ENCODE data around the gene AZIN2. TPM values are rescaled to one million over a fixed set of nuclear protein-coding genes. Genes with fewer than 3 reads are reported as not detected.

The AZIN2 gene
- total RNA-seq, 1 experiment from 2014 or later = 2.4 TPM

- no peaks in the 10 kb centered on the region for H3K4me1 ChIP-seq (ENCODE audit: control insufficient read depth, insufficient read depth, low read length)
- no peak for TF ChIP-seq POLR2AphosphoS5 (IDR thresholded peaks at IDR 0.05; ENCODE audit: low read depth, low read length)
- TF ChIP-seq, protein P1, sequence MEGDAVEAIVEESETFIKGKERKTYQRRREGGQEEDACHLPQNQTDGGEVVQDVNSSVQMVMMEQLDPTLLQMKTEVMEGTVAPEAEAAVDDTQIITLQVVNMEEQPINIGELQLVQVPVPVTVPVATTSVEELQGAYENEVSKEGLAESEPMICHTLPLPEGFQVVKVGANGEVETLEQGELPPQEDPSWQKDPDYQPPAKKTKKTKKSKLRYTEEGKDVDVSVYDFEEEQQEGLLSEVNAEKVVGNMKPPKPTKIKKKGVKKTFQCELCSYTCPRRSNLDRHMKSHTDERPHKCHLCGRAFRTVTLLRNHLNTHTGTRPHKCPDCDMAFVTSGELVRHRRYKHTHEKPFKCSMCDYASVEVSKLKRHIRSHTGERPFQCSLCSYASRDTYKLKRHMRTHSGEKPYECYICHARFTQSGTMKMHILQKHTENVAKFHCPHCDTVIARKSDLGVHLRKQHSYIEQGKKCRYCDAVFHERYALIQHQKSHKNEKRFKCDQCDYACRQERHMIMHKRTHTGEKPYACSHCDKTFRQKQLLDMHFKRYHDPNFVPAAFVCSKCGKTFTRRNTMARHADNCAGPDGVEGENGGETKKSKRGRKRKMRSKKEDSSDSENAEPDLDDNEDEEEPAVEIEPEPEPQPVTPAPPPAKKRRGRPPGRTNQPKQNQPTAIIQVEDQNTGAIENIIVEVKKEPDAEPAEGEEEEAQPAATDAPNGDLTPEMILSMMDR (IDR thresholded peaks at IDR 0.05) = peak; percentile 78
- H3K9me3 ChIP-seq (ENCODE audit: control insufficient read depth, insufficient read depth, low read depth, low read length) = no peaks in the 10 kb centered on the region
- POLR2A ChIA-PET = no interaction called here
- intact Hi-C loops (cut with micrococcal nuclease; ENCODE audit: unreplicated experiment) (no loop called here), in situ Hi-C loops (cut with HindIII; ENCODE audit: low pct_unique_long_range_greater_than_20kb, low sequenced_read_pairs) (no loop called here)
- DNase-seq (ENCODE audit: low read depth, low spot score) = no peak
- BruUV-seq (replicated peaks) = no TSS peak
- no peaks in the 10 kb centered on the region for H3K36me3 ChIP-seq (ENCODE audit: control insufficient read depth, insufficient read depth, low read length)
- H3K27me3 ChIP-seq (ENCODE audit: control insufficient read depth, insufficient read depth, low read length) = no peaks in the 10 kb centered on the region
- no peak overlapping the region for H3K4me3 ChIP-seq (ENCODE audit: low read depth in 2 of 2, low read length in 2 of 2)
- CTCF ChIA-PET = interaction anchor here (0.6 to 0.9 kb wide), 3 partner anchors 11 to 306 kb away, joined by 3 to 14 read pairs (median 3); no protein-coding TSS in a partner anchor
- peak; percentile 46; the same call in 1 of the 2 replicates for ATAC-seq
- no peak overlapping the region for H3K27ac ChIP-seq (ENCODE audit: low read length)
Observed at GRCh38 chr1:33137800-33138199, 56.8 kb downstream of the AZIN2 start.

DNA sequence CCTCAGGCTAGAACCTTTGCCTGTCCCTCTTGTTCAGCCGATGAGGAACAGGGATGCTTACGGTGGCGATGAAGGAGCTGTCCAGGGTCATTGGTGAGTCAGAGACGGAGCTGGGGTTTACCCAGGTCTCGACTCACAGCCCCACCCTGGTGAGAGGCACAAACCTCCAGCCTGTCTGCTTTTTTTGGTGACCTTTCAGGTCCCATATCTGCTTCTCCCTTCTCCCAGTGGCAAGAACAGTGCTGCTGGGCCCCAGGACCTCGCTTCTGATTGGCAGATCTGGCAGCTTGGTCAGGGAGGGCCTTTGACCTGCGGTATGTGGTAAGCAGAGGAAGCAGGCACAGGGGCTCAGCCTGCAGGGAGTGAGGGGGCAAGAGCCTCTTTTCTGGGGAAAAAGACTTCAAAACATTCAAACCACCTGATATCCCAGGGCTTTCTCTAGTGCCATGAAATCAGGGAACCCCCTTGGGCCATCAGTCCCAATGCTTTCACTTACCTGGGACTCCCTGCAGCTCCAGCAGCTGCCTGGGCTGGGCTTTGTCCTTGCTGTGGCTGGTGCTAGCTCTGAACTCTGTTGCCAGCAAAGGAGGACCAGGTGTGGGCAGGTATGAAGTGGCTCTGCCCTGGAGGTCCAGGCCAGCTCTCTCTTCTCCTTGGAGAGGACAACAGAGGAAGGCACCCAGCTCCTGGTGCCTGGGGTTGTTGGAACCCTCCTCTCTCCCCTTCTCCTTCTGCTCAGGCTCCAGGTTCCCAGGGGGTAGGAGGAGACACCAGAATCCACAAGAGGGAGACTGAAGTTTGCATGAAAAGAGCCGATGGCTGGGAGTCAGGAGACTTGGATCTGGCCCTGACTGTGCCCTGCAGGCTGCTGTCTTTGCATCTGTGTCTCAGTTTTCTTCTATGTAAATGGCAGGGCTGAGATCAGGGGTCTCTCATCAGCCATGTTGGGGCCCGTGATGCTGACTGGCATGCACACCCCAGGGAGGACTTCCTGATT lies 59.5 kb downstream of the AZIN2 start:
- ChIA-PET CTCF (interaction anchor here (0.6 kb wide), 1 partner anchor 101 kb away, joined by 3 read pairs; no protein-coding TSS in a partner anchor), POLR2A (no interaction called here)
- intact Hi-C loops (cut with micrococcal nuclease; ENCODE audit: unreplicated experiment) (no loop called here), in situ Hi-C loops (cut with HindIII; ENCODE audit: low pct_unique_long_range_greater_than_20kb, low sequenced_read_pairs) (no loop called here)
- peak; percentile 32 for ATAC-seq
- Histone ChIP-seq H3K27me3 (ENCODE audit: control insufficient read depth, insufficient read depth, low read length) (no peaks in the 10 kb centered on the region), H3K9me3 (ENCODE audit: control insufficient read depth, insufficient read depth, low read depth, low read length) (no peaks in the 10 kb centered on the region), H3K36me3 (ENCODE audit: control insufficient read depth, insufficient read depth, low read length) (no peaks in the 10 kb centered on the region), H3K4me1 (ENCODE audit: control insufficient read depth, insufficient read depth, low read length) (no peaks in the 10 kb centered on the region), H3K4me3 (ENCODE audit: low read depth in 2 of 2, low read length in 2 of 2) (no peak overlapping the region), H3K27ac (ENCODE audit: low read length) (no peak overlapping the region)
- BruUV-seq (replicated peaks) = no TSS peak
- TF ChIP-seq, protein P2, sequence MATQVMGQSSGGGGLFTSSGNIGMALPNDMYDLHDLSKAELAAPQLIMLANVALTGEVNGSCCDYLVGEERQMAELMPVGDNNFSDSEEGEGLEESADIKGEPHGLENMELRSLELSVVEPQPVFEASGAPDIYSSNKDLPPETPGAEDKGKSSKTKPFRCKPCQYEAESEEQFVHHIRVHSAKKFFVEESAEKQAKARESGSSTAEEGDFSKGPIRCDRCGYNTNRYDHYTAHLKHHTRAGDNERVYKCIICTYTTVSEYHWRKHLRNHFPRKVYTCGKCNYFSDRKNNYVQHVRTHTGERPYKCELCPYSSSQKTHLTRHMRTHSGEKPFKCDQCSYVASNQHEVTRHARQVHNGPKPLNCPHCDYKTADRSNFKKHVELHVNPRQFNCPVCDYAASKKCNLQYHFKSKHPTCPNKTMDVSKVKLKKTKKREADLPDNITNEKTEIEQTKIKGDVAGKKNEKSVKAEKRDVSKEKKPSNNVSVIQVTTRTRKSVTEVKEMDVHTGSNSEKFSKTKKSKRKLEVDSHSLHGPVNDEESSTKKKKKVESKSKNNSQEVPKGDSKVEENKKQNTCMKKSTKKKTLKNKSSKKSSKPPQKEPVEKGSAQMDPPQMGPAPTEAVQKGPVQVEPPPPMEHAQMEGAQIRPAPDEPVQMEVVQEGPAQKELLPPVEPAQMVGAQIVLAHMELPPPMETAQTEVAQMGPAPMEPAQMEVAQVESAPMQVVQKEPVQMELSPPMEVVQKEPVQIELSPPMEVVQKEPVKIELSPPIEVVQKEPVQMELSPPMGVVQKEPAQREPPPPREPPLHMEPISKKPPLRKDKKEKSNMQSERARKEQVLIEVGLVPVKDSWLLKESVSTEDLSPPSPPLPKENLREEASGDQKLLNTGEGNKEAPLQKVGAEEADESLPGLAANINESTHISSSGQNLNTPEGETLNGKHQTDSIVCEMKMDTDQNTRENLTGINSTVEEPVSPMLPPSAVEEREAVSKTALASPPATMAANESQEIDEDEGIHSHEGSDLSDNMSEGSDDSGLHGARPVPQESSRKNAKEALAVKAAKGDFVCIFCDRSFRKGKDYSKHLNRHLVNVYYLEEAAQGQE (IDR thresholded peaks at IDR 0.05; ENCODE audit: insufficient read depth in 1 of 2, low read depth in 2 of 2, low read length in 1 of 2) = peak; percentile 39 to 46; a peak in 1 of 4 replicates
- TF ChIP-seq, protein P1 (IDR thresholded peaks at IDR 0.05) = peak; percentile 10; the same call in 1 of the 2 replicates
- TF ChIP-seq TCF7L2 (IDR thresholded peaks at IDR 0.05; ENCODE audit: low read depth, low read length) (no peak), SIN3A (IDR thresholded peaks at IDR 0.05; ENCODE audit: borderline replicate concordance, insufficient read depth, low read depth, low read length) (no peak)
- DNase-seq (ENCODE audit: low read depth, low spot score) = no peak

Measured in Panc1 (cell line).